Right renal cortex interstitium (tissue), 3 donors: Measurements from ENCODE around the gene STAT5A. TPM values are rescaled to one million over a fixed set of nuclear protein-coding genes. Genes with fewer than 3 reads are reported as not detected.
"Not testable (repeated sequence)": the region's sequence is repeated elsewhere in the genome, so short reads cannot be mapped to it uniquely, and the experiment has no call there.

Experiments used
- DNase-seq, 3 donors: peaks; one replicate each; pipeline ENCODE4 v3.0.0-alpha.2; 2013; ENCODE audit warnings: low read depth in 3 of 3, low spot score in 2 of 3
- polyA plus RNA-seq, 3 donors: library from polyadenylated mRNA; unstranded; fragments of 120-200 nt; gene quantifications; one replicate each; pipeline ENCODE4 v1.2.1, GENCODE V29; 2013; ENCODE audit not compliant: insufficient read length in 3 of 3

Gene STAT5A
- polyA plus RNA-seq, 3 donors = 5.1 to 5.9 (median 5.5) TPM

DNA sequence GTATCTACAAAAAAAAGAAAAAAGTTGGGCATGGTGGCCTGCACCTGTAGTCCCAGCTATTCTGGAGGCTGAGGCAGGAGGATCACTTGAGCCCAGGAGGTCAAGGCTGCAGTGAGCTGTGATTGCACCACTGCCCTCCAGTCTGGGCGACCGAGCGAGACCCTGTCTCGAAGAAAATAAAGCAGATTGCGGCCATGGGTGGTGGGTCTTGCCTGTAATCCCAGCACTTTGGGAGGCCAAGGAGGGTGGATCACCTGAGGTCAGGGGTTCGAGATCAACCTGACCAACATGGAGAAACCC is 16.7 kb downstream of the STAT5A start:
- DNase-seq = not testable (repeated sequence)

DNA sequence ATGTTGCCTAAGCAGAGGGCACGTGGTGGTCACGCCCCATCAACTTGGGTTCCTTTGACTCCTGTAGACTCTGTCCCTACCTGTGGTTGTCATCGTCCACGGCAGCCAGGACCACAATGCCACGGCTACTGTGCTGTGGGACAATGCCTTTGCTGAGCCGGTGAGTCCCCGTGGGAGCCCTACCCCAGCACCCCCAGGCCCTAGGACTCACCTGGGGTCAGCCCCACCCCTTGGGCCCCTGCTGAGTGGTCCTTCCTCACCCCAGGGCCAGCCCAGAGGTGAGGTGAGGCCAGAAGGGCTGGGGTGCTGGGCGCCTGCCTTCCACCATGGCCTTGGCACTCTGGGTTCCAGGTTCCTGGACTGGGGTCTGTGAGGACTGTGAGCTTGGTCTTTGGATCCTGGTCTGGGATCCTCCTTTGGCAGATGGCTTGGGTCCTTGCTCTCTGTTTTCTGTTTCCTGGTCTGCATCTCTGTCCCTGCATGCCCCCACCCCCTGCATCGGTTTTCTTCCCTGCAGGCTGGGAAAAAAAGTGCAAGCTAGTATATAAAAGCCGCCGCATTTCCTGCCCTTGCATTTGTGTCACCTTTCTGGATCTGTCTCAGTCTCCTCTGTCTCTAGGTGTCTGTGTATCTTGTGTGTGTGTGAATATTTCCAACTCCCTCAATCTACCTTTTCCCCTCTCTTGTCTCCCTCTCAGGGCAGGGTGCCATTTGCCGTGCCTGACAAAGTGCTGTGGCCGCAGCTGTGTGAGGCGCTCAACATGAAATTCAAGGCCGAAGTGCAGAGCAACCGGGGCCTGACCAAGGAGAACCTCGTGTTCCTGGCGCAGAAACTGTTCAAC is 17.5 kb downstream of the STAT5A start:
- DNase-seq = no peak

DNA sequence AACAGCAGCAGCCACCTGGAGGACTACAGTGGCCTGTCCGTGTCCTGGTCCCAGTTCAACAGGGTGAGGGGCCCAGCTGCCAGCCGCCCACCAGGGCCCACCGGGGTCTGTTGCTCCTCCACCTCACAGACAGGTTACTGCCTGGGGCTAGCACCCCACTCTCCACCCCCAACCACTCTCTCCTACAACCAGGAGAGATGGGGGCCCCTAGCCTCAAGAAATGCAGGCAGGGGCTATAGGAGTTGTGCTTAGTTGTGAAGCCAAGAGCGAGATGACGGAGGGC is 18.0 kb downstream of the STAT5A start:
- DNase-seq = no peak

DNA sequence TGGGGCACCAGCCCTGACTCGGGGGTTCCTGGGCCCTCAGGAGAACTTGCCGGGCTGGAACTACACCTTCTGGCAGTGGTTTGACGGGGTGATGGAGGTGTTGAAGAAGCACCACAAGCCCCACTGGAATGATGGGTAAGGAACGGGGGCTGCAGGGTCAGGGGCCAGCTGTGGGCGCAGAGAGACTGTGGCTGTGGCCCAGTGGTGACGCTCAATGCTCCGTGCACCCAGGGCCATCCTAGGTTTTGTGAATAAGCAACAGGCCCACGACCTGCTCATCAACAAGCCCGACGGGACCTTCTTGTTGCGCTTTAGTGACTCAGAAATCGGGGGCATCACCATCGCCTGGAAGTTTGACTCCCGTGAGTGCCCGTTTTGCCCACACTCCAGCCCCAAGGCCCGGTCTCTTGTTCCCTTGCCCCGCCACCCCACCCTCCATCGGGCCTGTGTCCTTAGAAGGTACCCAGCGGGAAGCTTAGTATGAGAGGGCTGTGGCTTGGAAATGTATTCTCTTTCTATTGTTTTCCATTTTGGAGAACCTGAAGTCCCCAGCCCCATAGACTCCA is 19.1 kb downstream of the STAT5A start:
- DNase-seq = no peak

DNA sequence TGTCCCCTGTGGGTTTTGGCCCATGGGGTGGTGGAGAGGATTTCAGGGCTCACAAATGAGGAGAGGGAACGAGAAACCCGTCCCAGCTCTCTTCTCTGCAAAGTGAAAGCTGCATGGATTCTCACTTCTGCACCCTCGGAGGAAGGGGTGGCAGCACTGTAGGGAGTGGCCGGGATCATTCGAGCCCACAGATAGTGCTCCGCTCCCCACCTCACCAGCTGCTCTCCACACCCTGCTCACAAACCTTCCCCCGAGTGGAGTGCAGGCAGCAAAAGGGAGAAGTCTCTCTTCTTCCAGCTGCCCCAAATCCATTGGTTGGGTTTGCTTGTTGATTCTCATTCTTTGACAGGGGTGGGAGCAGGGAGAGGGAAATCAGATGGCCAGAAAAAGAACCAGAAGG is 20.1 kb downstream of the STAT5A start:
- DNase-seq = no peak

DNA sequence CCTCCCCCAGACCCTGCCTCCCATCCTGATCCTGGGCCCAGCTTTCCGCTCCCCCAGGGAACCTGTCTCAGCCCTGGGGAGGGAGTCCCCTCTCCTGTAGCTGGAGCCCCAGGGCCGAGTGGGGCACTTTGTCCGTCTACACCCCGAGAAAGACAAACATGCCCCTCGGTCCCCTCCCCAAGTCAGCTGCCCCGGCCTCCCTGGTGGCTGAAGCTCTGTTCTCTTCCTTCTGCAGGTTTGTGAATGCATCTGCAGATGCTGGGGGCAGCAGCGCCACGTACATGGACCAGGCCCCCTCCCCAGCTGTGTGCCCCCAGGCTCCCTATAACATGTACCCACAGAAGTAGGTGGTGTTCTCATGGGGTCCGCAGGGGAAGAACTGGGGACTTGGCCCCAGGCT is 20.8 kb downstream of the STAT5A start:
- no peak for DNase-seq

DNA sequence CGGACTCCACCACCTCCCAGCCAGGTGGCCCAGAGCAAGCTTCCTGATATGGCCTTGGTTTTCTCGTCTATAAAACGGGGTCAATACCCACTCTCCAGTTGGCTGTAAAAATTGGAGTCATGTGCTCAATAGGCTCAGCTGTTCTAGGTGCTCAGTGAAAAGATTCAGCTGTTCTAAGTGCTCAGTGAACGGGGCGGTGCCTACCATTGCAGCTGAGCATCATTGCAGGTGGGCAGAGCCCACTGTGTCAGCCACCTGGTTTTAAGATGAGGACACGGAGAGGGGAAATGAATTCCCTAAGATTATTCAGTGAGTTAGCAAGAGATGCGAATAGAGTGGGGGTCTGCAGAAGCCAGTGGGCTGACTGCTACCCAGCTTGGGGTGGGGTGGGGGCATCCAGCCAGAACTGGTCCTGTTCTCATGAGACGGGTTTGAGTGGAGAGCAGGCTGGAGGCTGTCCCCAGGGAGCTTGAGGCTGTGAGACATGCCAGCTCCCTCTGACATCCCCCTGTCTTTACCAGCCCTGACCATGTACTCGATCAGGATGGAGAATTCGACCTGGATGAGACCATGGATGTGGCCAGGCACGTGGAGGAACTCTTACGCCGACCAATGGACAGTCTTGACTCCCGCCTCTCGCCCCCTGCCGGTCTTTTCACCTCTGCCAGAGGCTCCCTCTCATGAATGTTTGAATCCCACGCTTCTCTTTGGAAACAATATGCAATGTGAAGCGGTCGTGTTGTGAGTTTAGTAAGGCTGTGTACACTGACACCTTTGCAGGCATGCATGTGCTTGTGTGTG is 21.9 kb downstream of the STAT5A start:
- DNase-seq = no peak

DNA sequence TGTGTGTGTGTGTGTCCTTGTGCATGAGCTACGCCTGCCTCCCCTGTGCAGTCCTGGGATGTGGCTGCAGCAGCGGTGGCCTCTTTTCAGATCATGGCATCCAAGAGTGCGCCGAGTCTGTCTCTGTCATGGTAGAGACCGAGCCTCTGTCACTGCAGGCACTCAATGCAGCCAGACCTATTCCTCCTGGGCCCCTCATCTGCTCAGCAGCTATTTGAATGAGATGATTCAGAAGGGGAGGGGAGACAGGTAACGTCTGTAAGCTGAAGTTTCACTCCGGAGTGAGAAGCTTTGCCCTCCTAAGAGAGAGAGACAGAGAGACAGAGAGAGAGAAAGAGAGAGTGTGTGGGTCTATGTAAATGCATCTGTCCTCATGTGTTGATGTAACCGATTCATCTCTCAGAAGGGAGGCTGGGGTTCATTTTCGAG is 22.5 kb downstream of the STAT5A start:
- no peak for DNase-seq

DNA sequence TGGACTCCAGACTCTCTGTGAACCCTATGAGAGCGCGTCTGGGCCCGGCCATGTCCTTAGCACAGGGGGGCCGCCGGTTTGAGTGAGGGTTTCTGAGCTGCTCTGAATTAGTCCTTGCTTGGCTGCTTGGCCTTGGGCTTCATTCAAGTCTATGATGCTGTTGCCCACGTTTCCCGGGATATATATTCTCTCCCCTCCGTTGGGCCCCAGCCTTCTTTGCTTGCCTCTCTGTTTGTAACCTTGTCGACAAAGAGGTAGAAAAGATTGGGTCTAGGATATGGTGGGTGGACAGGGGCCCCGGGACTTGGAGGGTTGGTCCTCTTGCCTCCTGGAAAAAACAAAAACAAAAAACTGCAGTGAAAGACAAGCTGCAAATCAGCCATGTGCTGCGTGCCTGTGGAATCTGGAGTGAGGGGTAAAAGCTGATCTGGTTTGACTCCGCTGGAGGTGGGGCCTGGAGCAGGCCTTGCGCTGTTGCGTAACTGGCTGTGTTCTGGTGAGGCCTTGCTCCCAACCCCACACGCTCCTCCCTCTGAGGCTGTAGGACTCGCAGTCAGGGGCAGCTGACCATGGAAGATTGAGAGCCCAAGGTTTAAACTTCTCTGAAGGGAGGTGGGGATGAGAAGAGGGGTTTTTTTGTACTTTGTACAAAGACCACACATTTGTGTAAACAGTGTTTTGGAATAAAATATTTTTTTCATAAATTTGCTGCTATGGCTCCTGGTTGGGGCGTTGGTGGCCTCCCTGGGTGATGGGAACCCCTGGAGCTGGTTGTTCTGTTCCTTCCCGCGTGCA is 23.1 kb downstream of the STAT5A start:
- DNase-seq = peak in 2 of 3 donors; percentile 79 to 83

DNA sequence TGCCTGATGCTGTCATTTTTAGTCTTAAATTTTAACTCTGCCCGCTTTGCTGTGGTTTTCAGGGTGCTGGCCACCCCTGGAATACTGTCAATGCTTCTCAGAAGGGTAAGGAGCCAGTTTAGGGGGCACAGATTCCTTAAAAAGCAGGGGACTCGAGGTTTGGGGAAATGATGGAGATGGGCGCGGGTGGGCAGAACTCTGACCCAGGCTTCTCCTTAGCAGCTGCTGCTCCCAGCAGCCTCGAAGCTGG is 23.7 kb downstream of the STAT5A start:
- no peak for DNase-seq

DNA sequence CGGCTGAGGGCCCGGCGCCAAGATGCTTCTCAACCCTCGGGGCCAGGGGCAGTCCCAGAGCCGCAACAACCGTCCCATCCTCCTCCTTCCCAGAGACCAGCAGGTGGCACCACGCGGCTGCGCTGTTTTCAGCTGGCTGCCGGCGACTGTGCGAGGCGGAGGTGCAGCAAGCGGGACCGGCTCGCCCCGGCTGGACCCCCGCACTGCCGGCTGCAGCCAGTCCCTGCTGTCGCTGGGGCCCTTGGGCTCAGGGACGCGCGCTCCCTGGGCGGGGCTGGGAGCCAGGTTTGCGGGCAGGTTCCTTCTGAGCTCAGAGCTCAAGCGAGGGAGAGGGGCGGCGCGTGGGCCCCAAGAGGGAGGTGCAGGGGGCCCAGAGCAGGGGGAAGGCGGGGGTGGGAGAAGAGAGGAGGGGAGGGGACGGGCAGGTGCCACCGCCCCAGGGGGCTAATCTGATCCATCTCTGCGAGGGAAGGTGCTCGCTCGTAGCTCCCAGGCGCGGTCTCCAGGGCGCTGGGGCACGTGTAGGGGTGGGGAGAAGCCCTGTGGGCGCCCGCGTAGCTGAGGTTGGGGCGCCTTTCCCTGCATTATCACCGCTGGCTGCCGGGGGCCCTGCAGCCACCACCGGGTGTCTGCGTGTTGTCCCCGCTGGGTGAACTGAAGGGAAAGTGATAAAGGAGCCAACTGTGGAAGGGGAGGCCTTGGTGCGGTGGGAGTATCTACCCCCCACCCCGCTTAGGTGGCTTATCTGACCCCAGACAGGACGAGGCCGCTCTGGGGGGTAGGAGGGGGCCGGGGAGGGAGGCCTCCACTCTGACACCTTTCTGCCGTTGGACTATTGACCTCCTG is 24.2 kb downstream of the STAT5A start:
- DNase-seq = peak in 2 of 3 donors; percentile 59 to 73

DNA sequence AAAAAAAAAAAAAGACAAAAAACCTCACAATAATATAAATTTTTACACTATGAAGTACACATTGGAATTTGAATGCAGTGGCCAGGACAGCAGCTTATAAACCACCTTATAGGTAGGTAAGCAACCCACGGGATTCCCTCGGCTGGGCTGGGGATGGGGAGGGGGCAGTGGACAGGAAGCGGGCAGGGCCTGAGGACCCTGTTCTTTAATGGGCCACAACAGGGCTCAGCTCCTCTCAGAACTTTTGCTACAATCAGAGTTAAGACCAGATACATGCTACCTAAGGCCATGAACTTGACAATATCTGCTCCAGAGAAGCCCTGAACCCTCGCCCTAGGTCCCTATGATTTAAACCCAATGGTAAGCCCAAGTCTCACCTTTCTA is 25.1 kb downstream of the STAT5A start:
- no peak for DNase-seq

DNA sequence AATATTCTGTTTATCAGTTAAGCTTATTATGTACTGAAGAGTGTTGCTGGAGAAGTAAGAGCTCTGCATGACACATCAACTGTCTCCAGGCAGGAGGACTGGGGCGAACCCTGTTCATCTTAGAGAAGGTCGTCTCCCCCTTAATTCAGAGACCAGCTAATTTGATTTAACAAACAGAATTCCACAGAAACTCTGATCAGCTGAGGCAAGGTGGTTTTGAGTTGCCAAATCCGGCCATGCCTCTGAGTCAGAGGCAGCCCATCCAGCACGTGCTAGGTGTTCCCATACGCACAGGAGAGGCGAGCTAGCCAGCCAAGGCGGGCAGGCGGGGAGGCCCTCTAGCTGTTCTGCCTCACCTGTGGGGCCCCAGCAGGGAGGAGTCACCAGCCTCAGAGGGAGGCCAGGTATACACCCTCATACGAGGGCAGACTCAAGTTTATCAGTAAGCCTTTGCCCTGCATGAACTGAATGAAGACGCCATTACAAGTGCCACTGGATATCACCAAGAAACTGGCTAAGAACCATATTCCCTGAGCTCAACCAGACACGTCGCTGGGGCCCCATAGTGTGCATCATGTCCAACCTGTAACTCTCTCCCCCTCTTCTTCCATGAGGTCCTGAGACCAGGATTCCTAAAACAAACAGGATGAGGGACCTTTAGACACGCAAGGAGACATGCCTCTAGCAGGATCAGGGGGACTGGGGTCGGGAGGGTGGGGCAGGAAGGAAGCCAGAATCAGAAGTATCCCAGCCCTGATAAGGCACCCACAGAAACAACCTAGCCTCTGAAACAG is 25.7 kb downstream of the STAT5A start:
- DNase-seq = no peak

DNA sequence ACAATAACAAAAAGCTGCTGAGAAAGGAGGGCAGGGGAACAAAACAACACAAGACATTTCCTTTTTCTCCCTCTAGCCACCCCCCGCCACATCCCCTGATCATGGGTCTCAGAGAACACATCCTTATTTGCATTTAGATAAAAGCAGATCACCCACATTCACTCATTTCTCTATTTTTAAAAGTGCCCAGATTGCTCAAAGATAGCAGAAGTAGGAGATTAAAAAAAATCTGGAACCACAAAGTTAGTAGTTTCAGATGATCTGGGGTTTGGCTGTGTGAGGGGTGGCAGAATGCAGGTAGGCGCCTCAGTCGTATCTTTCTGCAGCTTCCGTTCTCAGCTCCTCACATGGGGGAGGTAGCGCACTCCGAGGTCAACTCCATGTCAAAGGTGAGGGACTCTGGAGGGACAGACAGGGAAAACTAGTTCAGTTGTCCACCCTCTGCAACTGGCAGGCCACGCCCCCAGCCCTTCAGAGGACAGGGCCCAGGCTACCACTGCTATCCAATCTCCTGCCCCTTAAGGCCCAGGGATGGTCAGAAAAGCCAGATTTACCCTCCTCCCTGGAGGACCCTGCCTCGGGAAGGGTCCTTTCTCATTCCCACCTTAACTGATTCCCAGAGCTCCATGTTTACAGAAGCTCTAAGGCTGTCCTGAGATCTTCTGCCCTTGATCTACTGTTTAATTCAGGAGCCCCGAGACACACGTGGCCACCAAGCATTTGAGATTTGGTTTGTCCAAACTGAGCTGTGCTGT is 27.3 kb downstream of the STAT5A start:
- DNase-seq = no peak

DNA sequence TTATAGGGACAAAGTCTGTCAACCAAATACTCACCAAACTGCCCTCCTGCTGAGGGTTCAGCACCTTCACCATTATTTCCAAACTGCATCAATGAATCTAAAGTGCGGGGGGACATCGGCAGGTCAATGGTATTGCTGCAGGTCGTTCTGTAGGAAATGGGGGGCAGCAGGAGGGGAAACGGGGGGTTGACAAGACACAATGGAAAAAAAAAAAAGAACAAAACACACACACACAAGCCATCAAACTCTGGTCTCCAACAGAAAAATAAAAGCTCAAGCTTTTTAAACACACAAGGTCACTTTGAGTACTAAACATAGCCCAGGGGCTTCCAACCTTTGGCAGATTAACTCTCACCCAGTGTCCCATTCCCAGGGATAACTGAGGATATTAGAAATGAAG is 28.5 kb downstream of the STAT5A start:
- DNase-seq = no peak

DNA sequence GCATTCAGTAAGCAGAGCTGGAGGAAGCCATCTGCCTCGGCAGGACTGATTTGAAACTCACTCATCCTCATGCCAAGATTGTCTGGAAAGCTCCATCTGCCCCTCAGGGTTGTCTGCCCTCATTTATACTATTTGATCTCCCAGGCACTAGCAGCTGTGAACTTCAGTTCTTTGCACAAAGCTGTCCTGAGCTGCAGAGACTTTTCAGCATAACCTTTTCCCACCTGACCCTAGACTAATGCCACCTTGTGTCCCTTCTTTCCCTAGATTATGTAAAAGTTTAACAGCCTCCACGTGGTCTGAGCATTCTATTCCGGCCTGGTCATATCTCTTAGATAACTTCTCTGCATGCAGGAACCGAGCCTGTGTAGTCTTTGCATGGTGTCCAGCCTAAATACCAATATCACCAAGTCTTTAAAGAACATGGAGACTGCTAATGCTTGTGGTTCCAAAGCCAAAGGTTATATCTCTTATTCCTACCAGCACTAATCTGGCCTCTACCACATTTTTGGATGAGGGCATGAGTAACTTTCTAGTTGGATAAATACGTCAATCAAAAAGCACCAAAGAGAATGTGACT is 29.1 kb downstream of the STAT5A start:
- DNase-seq = no peak

DNA sequence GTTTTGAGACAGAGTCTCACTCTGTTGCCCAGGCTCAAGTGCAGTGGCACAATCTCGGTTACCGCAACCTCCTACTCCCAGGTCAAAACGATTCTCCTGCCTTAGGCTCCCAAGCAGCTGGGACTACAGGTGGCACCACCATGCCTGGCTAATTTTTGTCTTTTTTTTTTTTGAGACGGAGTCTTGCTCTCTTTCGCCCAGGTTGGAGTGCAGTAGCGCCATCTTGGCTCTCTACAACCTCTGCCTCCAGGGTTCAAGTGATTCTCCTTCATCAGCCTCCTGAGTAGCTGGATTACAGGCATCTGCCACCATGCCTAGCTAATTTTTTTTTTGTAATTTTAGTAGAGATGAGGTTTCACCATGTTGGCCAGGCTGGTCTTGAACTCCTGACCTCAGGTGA is 29.7 kb downstream of the STAT5A start:
- DNase-seq = not testable (repeated sequence)

DNA sequence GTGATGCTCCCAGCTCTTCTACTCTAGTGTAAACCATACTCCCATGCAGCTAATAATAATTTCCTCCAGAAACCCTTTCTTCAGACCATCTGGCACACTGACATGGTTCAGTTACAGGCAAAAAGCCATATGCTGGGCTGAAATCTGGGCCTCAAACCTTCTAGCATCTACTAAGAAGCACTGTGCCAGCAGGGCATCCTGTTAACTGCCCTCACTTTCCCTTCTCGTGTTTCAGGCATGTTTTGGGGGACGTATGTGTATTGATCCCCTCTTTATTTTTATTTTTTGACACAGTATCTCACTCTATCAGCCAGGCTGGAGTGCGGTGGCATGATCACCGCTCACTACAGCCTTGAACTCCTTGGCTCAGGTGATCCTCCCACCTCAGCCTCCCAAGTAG is 33.3 kb downstream of the STAT5A start:
- DNase-seq = no peak
